ENCODE measurements around the gene DACH1.

Gene DACH1

GRCh38 chr13:71714802-71715375 lies 152.1 kb downstream of the DACH1 start:
- no peak for DNase-seq (ENCODE audit: low read depth in 2 of 3, low spot score in 2 of 3)

- DNase-seq (ENCODE audit: low read depth in 2 of 3, low spot score in 2 of 3): no peak
Observed at GRCh38 chr13:71712988-71713653, 153.9 kb downstream of the DACH1 start.

GRCh38 chr13:71704656-71705055 lies 162.3 kb downstream of the DACH1 start:
- no peak for DNase-seq (ENCODE audit: low read depth in 2 of 3, low spot score in 2 of 3)

- DNase-seq (ENCODE audit: low read depth in 2 of 3, low spot score in 2 of 3): no peak
Observed at GRCh38 chr13:71703138-71703537, 163.9 kb downstream of the DACH1 start.

GRCh38 chr13:71702253-71702652 lies 164.8 kb downstream of the DACH1 start:
- DNase-seq (ENCODE audit: low read depth in 2 of 3, low spot score in 2 of 3): no peak

GRCh38 chr13:71701741-71702140 lies 165.3 kb downstream of the DACH1 start:
- DNase-seq (ENCODE audit: low read depth in 2 of 3, low spot score in 2 of 3): no peak

- no peak for DNase-seq (ENCODE audit: low read depth in 2 of 3, low spot score in 2 of 3)
Observed at GRCh38 chr13:71699342-71699741, 167.7 kb downstream of the DACH1 start.

- no peak for DNase-seq (ENCODE audit: low read depth in 2 of 3, low spot score in 2 of 3)
Observed at GRCh38 chr13:71695662-71696061, 171.3 kb downstream of the DACH1 start.

- no peak for DNase-seq (ENCODE audit: low read depth in 2 of 3, low spot score in 2 of 3)
Observed at GRCh38 chr13:71685072-71685471, 181.9 kb downstream of the DACH1 start.

- DNase-seq (ENCODE audit: low read depth in 2 of 3, low spot score in 2 of 3): no peak
Observed at GRCh38 chr13:71681901-71682613, 184.9 kb downstream of the DACH1 start.

- no peak for DNase-seq (ENCODE audit: low read depth in 2 of 3, low spot score in 2 of 3)
Observed at GRCh38 chr13:71677124-71677523, 189.9 kb downstream of the DACH1 start.

- DNase-seq (ENCODE audit: low read depth in 2 of 3, low spot score in 2 of 3): no peak
Observed at GRCh38 chr13:71672512-71672911, 194.5 kb downstream of the DACH1 start.

- no peak for DNase-seq (ENCODE audit: low read depth in 2 of 3, low spot score in 2 of 3)
Observed at GRCh38 chr13:71663431-71663830, 203.6 kb downstream of the DACH1 start.

GRCh38 chr13:71661921-71662320 lies 205.1 kb downstream of the DACH1 start:
- no peak for DNase-seq (ENCODE audit: low read depth in 2 of 3, low spot score in 2 of 3)

GRCh38 chr13:71659404-71659803 lies 207.6 kb downstream of the DACH1 start:
- no peak for DNase-seq (ENCODE audit: low read depth in 2 of 3, low spot score in 2 of 3)

- DNase-seq (ENCODE audit: low read depth in 2 of 3, low spot score in 2 of 3): no peak
Observed at GRCh38 chr13:71645467-71645866, 221.5 kb downstream of the DACH1 start.

GRCh38 chr13:71644579-71644978 lies 222.4 kb downstream of the DACH1 start:
- DNase-seq (ENCODE audit: low read depth in 2 of 3, low spot score in 2 of 3): no peak

- no peak for DNase-seq (ENCODE audit: low read depth in 2 of 3, low spot score in 2 of 3)
Observed at GRCh38 chr13:71643448-71643860, 223.6 kb downstream of the DACH1 start.

GRCh38 chr13:71638751-71639150 lies 228.3 kb downstream of the DACH1 start:
- no peak for DNase-seq (ENCODE audit: low read depth in 2 of 3, low spot score in 2 of 3)

- DNase-seq (ENCODE audit: low read depth in 2 of 3, low spot score in 2 of 3): no peak
Observed at GRCh38 chr13:71634602-71635443, 232.2 kb downstream of the DACH1 start.

- no peak for DNase-seq (ENCODE audit: low read depth in 2 of 3, low spot score in 2 of 3)
Observed at GRCh38 chr13:71634182-71634581, 232.8 kb downstream of the DACH1 start.

GRCh38 chr13:71632721-71633120 lies 234.3 kb downstream of the DACH1 start:
- DNase-seq (ENCODE audit: low read depth in 2 of 3, low spot score in 2 of 3): no peak
